DMS114 treated with DMSO at 0.1 percent for 48 hours (cell line): Measurements from ENCODE around the gene PLA2R1.

Experiments
- DNase-seq: peaks from one replicate; lab custom pipeline; 2025; ENCODE audit not compliant: unreplicated experiment; lab: John Stamatoyannopoulos, UW

The PLA2R1 gene

DNA sequence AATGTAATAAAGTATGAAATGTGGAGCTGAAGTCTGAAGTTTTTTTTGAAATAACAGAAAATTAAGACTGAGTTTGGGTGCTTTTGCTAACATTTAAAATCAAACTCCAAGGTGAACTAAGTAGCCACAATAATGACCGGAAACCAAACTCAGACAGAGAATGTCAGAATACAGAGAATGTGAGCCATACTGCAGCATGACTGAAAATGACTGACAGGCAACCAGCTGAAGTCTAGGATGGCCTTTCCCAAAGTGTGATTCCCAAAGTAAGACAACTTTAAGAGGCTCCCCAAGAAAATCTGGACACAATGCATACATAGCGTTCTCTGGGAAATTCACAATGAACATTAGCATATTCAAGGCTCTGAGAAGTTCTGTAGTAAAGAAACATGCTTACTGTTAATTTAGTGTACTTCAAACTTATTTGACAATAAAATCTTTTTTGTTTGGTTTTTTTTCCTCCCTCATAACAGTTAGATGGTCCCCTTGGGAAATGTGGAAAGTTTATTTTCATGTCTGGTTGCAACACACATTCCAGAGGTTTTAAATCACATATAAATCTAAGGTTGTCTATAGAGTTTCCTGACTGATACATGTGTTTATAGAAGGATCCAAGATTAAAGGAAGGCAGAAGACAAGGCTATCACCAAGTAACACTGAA lies 28.6 kb downstream of the PLA2R1 start:
- no peak for DNase-seq

DNA sequence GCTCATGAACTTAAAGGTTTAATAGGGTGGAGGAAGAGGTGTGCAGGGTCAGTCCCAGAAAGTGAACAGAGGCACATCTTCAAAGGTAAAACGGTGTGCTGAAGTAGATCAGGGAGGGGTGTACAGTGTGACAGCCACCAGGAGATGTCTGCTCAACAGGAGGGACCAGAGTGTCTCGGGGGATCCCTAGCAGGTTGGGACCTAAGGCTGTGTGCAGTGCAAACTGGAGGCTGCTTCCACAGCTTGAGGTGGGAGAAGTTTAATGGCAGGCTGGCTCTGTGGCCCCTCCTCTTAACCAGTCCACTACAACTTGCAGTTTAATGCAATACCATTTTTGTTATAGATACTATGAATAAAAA lies 33.2 kb downstream of the PLA2R1 start:
- no peak for DNase-seq

DNA sequence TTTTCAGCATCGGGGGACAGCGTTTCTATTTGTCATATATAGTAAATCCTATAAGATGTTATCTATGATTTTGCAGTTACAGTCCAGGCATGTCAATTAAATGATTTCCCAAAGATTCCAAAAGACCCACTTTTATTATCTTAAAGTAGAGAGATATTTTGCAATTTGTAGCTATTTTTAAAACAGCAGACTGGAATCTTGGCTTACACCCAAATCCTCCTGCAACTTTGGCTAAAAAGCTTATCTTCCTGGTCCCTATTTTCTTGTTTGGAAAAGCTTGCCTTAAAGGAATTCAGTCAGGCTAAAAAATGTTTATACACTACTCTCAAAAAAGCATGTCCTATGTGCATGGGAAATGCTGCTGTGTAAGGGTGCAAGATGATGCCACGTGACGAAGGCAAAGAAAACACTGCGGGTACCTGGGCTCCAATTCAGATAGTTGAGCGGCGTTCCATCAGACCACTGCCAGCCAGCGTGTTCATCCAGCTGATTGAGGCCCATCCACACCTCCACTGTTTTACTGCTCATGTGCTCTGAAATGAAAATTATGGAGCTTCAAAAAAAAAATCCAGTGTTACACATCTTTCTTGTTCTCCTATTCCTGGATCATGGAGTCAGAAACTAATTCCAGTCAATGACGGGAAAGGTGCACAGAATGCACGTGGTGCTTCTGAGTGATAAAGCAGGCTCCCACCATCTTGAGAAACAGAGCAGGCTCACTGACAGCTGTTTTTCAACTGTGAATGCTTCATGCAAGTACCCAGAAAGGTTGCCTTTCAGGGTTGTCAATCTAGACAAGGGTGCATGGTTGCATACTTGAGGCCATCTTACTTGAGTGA lies 33.8 kb downstream of the PLA2R1 start:
- no peak for DNase-seq

DNA sequence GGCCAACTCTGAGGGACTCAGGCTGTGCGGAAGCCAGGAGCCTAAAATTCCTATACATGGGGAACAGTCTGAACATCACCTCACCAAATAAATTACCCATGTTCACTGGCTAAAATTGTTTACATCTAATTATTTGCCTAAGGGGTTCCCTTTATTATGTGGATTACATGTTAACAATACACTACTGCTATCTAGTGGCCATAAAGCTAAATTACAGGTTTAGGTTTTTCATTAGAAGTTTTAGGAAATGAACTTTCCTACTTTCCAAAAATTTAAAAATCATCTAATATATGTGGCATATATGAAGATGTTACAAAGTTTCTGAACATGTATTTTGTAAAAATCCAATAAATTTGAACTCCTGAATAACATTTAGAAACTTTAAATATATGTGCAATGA lies 40.3 kb downstream of the PLA2R1 start:
- DNase-seq, result no peak

DNA sequence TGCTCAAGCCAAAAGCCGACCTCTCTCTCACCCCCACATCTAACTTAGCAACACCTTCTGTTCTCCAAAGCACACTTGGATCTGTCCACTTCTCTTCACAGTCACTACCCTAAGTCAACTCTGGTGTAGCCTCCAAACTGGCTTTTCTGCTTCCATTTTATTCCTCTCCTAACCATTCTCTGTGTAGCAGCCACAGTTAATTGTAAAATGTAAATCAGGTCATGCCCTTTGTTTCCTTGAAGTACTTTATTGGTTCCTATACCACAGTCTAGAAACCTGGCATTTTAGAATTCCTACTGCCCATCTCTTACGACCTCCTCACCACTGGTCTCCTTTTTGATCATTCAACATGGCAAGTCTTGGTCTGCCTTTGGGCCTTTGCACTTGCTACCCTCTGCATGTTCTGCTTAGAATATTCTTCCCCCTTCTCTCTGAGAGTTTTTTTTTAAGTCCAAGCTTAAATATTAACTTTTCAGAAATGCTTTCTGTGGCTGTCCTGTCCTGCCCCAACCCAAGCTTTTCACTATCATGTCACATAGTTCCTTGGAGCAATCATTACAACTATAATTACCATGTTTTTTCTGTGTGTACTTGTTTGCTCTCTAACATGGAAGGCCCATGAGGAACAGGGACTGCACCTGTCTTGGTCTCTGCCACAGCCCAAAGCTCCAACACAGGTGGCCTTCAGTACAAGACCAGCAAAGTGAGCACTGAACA lies 42.9 kb downstream of the PLA2R1 start:
- DNase-seq, result no peak

DNA sequence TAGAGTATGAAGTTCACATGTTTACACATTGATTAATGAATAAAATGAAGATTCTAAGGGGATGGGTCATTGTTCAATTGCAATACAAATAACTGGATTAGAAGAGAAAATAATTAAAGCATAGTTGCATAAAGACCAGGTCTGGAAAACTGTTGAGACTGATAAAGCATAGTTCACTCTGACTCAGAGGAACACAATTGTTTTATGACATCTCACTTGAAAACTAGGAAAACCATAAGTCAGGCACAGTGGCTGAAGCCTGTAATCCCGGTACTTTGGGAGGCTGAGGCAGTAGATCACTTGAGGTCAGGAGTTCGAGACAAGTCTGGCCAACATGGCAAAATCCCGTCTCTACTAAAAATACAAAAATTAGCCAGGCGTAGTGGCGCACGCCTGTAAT lies 46.7 kb downstream of the PLA2R1 start:
- DNase-seq, result no peak

DNA sequence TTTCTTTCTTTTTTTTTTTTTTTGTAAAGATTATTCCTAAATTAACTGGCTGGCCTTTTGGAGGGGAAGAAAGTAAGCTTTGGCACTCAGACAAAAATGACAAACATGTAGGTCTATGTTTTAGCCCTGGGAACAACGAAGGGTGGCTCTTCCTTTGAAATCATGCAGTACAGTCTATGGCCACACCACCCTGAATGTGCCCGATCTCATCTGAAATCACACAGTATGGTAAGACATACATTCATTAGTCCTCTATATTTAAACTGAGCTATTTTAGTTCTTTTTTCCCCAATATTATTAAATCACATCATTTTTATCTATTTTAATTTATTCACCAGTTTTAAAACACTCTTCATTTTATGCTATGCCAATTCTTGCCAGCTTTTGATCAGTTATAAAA lies 48.2 kb downstream of the PLA2R1 start:
- DNase-seq, result no peak

DNA sequence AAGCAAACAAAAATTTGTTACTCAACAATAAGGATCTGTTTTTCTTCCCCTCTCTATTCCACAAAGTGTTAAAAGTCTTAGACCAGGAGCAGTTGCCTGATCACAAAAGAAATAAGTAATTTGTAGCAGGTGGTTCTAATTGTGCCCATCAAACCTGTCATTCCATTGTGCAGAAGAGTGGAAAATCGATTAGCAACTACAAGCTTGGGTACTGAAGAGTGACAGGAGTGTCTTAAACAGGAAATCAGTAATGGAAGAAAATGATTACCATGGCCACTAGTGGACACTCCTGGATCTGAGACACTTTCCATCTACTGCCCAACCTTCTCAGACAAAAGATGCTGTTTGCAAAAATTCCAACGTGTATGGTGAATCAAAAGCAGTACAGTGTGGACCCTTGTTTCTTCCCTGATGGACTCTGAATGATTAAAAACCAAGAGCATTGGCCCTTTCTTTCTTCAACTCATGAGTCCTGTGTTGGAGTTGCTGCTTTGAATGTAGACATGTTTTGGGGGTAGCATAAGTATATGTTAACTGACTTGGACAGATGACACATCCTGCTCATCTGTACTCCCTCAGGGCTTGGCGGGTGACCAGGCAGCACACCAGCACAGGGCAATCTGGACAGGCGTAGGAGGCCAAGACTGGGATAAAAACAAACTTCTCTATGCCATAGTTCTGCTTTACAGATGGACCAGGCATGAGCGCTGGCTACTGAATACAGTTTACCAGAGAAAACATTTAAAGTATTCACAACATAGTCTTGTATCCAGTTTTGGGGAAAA lies 51.9 kb downstream of the PLA2R1 start:
- DNase-seq, result no peak

DNA sequence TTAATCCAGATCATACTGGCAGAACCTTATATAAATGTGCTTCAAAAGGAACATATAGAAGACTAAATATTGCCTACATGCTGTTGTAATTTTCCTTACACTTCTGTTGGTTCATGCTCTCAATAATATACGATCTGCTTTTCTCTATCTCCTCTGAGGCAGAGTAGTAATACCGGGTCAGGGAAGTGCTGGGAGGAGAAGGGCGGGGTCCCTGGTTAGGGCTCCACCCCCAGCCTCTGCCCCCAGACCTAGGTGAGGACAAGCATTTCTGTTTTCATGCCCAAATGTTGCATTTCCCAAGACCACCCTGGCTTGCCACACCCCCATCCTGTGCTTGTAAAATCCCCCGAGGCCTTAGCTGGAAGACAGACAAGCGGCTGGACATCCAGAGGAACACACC lies 55.3 kb downstream of the PLA2R1 start:
- DNase-seq, result no peak

DNA sequence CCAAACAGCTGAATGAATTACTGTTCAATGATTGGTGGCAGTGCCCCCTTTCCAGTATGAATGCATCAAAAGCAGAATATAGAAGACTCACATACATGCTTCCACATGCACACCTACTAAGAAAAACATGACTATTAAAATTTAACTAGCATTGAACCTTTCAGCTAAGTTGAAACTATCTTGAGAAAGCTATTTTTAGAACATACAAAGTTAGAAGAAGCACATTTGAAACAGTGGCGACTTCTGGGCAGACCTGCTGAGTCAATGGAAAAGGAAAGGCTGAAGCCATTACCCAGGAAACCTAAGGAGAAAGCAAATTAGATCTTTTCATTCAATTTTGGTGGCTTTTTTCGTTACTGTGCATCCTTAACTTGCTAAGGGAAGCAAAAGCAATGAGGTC lies 55.9 kb downstream of the PLA2R1 start:
- no peak for DNase-seq

DNA sequence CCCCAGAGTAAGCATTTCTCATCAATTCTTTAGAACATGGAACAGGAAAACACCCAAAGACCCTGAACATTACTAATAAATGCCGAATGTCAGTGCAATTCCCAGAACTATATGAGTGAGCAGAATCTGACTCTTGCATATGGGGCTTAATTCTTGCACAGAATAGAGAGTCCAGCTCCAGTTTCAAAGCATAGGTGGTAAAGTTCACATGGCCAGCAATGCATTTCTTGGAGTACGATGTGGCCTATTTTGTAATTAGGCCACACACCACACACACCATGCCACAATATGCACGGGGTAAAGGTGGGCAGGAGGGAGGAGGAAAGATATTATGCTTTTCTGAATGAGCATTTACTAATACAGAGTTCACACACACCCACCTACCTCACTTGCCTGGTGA lies 56.5 kb downstream of the PLA2R1 start:
- no peak for DNase-seq

DNA sequence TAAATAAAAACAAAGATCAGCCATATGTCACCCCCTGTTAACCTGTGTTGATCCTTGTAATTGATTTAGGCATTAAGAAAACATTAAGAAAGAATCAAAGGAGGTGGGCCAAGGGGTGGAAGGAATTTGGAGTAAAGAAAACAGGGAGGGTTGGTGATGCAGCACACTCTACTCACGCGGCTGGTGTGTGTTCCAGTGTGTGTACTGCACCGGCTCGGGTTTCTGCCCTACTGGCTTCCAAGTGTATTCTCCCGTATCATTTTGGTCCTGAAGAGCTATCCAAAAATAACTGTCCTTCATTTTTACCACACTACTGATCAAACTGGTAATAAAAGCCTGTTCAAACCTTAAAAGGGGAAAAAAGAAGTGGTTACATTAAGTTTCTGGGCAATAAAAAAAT lies 56.9 kb downstream of the PLA2R1 start:
- DNase-seq, result no peak

DNA sequence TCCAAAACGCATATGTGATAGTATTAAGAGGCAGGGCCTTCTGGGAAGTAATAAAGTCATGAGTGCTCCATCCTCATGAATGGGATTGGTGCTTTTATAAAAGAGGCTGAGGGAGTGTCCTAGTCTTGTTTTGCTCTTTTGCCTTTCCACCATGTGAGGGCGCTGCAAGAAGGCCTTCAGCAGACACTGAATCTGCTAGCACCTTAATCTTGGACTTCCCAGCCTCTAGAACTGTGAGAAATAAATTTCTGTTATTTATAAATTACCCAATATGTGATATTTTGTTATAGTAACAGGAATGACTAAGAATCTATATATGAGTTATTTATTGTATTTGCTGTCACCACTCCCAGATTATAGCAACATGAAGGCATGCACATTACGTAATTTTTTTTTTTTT lies 63.5 kb downstream of the PLA2R1 start:
- no peak for DNase-seq

DNA sequence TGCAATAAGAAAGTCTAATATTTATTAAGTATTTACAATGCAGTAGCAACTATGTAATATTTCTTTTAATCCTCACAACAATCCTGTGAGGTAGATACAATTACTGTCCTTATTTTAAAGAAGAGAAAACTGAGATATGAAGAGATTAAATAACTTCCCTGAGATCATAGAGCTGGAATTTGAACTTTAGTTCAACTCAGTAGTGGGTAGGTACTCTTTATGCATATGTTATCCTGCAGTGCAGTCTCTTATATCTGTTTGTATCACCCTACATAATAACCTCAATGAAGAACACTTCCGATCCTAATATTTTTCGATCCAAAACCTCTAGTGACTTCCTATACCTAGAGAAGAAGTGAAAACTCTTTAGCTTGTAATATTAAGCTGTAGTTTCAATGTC lies 64.2 kb downstream of the PLA2R1 start:
- DNase-seq, result no peak

DNA sequence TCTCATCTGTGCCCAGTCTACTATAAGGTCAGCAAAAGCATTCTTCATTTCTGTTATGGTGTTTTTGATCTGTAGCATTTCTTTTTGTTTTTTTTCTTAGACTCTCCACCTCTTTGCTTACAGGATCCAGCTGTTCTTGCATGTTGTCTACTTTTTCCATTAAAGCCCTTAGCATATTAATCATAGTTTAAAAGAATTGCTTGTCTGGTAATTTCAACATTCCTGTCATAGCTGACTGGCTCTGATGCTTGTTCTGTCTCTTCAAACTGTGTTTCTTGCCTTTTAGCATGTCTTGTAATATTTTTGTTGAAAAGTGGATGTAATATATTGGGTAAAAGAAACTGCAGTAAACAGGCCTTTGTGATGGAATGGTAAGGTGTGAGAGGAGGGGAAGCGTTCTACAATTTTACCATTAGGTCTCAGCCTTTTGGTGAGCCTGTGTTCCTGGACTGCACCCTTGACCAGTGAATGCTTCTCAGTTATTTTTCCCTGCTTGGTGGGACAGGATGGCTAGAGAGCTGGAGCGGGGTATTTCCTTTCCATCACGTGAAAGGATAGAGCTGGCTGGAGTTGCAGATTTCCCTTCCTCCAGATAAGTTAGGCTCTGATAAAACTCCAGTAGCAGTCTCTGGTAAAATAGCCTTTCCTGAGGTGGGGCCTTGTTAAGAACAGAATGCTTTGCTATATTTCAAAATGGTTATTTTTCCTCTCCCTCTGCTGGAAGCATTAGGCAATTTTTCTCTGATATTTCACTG lies 65.4 kb downstream of the PLA2R1 start:
- no peak for DNase-seq

DNA sequence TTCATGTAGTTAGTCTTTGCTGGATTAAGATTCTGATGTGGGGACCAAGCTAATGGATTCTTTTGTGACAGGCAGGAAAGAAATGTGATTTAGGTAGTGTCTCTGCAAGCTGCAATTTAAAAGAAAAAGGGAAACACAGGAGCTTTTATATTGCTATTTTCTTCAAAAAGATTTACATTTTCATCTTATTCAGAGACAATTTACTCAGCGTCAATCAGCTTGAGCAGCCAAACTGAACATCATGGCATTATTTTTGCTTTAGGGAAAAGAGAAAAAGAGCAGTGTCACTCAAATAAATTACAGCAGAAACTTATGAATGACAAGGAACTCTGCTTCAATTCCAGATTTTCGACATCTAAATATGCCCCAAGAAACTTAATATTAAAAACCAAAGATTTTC lies 67.4 kb downstream of the PLA2R1 start:
- no peak for DNase-seq

DNA sequence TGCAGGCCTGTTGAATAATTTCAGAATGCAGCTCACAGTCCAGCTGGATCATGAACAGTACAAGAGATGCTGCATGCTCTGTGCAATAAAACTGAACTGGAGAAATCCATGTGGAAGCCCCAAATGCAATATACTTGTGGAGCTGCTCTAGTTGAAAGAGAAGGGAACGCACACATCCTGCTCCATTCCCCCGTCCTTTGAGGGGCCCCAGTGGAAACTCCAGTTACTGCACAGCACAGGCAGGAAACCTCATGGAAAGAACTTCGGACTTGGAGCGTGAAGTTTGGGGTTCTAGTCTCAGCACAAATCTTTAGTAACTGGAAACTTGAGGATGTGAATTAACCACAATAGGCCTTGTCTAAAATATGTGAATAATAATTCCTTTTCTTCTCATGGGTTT lies 73.2 kb downstream of the PLA2R1 start:
- no peak for DNase-seq

DNA sequence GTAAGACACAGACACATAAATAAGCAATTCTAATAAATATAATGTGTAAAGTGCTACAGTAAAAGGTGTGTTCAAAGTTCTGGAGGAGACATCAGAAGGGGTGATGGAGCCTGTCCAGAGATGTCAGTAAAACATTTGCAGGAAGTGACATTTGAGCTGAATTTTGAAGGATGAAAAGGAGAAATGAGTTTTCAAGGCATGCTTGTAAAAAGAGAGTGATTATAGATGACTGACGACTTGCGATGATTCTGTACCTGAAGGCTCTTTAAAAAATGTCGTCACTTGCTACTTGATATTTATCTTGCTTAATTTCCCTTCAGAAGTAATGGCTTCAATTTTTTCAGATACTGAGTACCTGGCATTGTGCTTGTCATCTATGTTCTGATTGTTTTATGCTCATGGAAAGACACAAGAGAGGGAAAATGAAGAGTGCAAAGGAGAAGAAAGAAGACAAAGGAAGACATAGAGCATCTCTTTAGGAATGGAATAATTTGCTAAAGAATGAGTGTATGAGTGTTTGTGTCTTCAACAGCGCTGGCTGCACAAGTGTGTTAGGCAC lies 73.9 kb downstream of the PLA2R1 start:
- DNase-seq, result no peak

DNA sequence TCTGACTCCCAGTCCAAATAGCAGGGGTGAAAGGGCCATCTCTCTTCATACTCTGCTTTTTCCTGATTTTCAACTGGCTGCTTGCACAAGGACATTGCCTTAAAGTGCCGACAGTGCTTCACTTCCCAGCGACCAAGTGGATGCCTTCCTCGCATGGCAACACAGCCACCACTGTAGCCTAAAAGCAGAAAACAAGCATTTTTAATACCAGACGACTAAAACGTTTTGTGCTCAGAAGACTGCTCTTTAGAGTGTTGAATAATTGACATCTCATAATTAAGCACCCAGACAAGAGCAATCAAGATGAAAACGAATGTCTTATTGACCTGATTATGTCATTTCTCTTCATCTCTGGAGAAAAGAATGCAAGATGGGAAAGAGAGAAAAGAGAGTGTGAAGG lies 75.2 kb downstream of the PLA2R1 start:
- DNase-seq, result no peak

DNA sequence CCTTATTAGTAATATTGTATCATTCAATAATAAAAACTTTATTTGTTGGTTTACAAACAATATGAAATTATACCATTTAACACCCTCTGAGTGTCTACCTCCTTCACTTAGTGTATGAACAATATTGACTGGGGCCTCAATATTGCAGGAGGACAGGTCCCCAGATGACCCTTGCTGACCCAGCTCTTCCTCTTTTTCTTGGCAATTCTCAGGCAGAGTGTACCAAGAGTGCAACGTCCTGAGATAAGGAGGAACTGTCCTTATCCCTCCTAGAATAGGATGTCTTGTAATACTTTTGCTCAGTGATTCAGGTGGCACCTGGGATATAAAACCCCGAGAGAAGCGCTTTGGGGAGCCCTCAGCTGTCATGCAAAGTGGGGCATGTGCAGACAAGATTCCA lies 76.8 kb downstream of the PLA2R1 start:
- DNase-seq, result no peak
